ENCODE measurements around the gene PSIP1. TPM values are rescaled to one million over a fixed set of nuclear protein-coding genes. Genes with fewer than 3 reads are reported as not detected.

PSIP1 gene
- total RNA-seq, 1 experiment from 2014 or later = 99.1 TPM

- TF ChIP-seq EZH2phosphoT487 (IDR thresholded peaks at IDR 0.05; ENCODE audit: borderline replicate concordance) (no peak), RAD21 (IDR thresholded peaks at IDR 0.05; ENCODE audit: low read depth) (no peak), TCF7L2 (IDR thresholded peaks at IDR 0.05; ENCODE audit: borderline replicate concordance, extremely low read depth, insufficient read depth, insufficient read length) (peak; percentile 96), ELF1 (IDR thresholded peaks at IDR 0.05; ENCODE audit: borderline replicate concordance, low read depth) (no peak), JUND (IDR thresholded peaks at IDR 0.05) (no peak), EGR1 (IDR thresholded peaks at IDR 0.05; ENCODE audit: low read depth) (no peak), SP1 (IDR thresholded peaks at IDR 0.05; ENCODE audit: low read depth) (peak; percentile 71), YY1 (IDR thresholded peaks at IDR 0.05; ENCODE audit: extremely low read depth, insufficient replicate concordance, low read depth, low read length) (peak; percentile 92), POLR2AphosphoS5 (IDR thresholded peaks at IDR 0.05; ENCODE audit: low read depth, low read length) (peak; percentile 89), SRF (IDR thresholded peaks at IDR 0.05; ENCODE audit: low read depth) (no peak), ZFX (IDR thresholded peaks at IDR 0.05) (peak; percentile 69), ATF3 (IDR thresholded peaks at IDR 0.05) (no peak), CBX3 (IDR thresholded peaks at IDR 0.05; ENCODE audit: low read depth) (0 out of 2 replicates have a peak, but pooled peaks have one; percentile 34), ZBTB33 (IDR thresholded peaks at IDR 0.05; ENCODE audit: extremely low read depth, insufficient replicate concordance, low read length) (peak; percentile 91)
Observed at GRCh38 chr9:15422372-15423230, 88.2 kb downstream of the PSIP1 start, which contains the start of gene SNAPC3 (continued).
